ENCODE results near the gene KMT5B. TPM values are rescaled to one million over a fixed set of nuclear protein-coding genes. Genes with fewer than 3 reads are reported as not detected.

KMT5B gene
- total and polyA plus RNA-seq, 2 experiments from 2014 or later: 26.4 to 31.0 TPM

DNA sequence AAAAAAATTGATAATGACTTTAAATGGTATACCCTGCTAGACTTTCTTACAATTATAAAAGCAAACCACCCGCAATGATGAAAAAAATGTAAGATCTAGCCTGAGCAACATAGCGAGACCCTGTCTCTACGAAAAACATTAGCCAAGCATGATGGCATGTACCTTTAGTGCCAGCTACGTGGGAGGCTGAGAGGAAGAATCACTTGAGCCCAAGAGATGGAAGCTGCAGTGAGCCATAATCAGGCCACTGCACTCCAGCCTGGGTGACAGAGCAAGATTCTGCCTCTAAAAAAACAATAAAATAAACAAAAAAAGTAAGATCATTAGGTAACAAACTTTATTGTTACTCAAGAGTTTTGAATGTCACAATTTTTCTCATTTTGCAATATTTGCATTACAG lies 39.2 kb downstream of the KMT5B start (continued):
- TF ChIP-seq, protein P1, sequence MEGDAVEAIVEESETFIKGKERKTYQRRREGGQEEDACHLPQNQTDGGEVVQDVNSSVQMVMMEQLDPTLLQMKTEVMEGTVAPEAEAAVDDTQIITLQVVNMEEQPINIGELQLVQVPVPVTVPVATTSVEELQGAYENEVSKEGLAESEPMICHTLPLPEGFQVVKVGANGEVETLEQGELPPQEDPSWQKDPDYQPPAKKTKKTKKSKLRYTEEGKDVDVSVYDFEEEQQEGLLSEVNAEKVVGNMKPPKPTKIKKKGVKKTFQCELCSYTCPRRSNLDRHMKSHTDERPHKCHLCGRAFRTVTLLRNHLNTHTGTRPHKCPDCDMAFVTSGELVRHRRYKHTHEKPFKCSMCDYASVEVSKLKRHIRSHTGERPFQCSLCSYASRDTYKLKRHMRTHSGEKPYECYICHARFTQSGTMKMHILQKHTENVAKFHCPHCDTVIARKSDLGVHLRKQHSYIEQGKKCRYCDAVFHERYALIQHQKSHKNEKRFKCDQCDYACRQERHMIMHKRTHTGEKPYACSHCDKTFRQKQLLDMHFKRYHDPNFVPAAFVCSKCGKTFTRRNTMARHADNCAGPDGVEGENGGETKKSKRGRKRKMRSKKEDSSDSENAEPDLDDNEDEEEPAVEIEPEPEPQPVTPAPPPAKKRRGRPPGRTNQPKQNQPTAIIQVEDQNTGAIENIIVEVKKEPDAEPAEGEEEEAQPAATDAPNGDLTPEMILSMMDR (conservative IDR thresholded peaks at IDR 0.05; ENCODE audit: low read depth in 2 of 2): no peak
- TF ChIP-seq POLR2AphosphoS5 (IDR thresholded peaks at IDR 0.05; ENCODE audit: low read depth): no peak
- no peak for TF ChIP-seq CREB1 (CRISPR knock-in tag; IDR thresholded peaks at IDR 0.05; ENCODE audit: low read depth)
- TF ChIP-seq ZNF114 (CRISPR knock-in tag; IDR thresholded peaks at IDR 0.05): no peak
- TF ChIP-seq, protein P2, sequence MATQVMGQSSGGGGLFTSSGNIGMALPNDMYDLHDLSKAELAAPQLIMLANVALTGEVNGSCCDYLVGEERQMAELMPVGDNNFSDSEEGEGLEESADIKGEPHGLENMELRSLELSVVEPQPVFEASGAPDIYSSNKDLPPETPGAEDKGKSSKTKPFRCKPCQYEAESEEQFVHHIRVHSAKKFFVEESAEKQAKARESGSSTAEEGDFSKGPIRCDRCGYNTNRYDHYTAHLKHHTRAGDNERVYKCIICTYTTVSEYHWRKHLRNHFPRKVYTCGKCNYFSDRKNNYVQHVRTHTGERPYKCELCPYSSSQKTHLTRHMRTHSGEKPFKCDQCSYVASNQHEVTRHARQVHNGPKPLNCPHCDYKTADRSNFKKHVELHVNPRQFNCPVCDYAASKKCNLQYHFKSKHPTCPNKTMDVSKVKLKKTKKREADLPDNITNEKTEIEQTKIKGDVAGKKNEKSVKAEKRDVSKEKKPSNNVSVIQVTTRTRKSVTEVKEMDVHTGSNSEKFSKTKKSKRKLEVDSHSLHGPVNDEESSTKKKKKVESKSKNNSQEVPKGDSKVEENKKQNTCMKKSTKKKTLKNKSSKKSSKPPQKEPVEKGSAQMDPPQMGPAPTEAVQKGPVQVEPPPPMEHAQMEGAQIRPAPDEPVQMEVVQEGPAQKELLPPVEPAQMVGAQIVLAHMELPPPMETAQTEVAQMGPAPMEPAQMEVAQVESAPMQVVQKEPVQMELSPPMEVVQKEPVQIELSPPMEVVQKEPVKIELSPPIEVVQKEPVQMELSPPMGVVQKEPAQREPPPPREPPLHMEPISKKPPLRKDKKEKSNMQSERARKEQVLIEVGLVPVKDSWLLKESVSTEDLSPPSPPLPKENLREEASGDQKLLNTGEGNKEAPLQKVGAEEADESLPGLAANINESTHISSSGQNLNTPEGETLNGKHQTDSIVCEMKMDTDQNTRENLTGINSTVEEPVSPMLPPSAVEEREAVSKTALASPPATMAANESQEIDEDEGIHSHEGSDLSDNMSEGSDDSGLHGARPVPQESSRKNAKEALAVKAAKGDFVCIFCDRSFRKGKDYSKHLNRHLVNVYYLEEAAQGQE (IDR thresholded peaks at IDR 0.05; ENCODE audit: unreplicated experiment): no peak

DNA sequence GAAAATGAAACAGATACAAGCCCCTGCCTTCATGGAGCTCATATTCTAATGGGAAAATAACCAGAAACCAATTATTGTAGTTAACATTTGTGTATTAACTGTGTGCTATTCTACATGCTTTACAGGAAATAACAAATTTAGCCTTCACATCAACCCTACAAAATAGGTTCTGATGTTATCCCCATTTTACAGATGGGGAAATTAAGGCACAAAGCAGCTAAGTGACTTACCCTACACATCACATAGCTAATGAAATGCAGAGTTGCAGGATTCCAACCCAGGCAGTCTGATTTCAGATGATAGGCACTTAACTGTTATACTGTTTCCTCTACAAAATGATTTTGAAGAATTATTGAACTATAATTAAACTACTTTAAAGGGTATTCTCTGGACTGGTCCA lies 43.7 kb downstream of the KMT5B start:
- Histone ChIP-seq H3K4me1 (ENCODE audit: insufficient read depth) (no peaks in the 10 kb centered on the region), H3K27ac (ENCODE audit: low read depth) (no peak overlapping the region), H3K27me3 (ENCODE audit: insufficient read depth) (no peaks in the 10 kb centered on the region), H3K79me2 (replicated peaks; ENCODE audit: insufficient read depth) (no peaks in the 10 kb centered on the region), H4K20me1 (replicated peaks; ENCODE audit: insufficient read depth) (no peaks in the 10 kb centered on the region), H3K4me2 (no peak overlapping the region), H3K36me3 (ENCODE audit: insufficient read depth) (peaks cover 49% of the 10 kb centered on the region), H2AFZ (no peak overlapping the region), H3K9me2 (ENCODE audit: insufficient read depth) (no peaks in the 10 kb centered on the region), H3K4me3 (no peak overlapping the region), H3F3A (replicated peaks; ENCODE audit: low read depth) (0 out of 2 replicates have a peak, but pooled peaks cover 4% of the 10 kb centered on the region)
- Mint-ChIP-seq H3K9me3 (no peaks in the 10 kb centered on the region), H3K4me1 (no peaks in the 10 kb centered on the region), H3K27me3 (ENCODE audit: insufficient read depth, low read depth, poor library complexity) (no peaks in the 10 kb centered on the region), H3K4me3 (no peak overlapping the region), H3K36me3 (ENCODE audit: low read depth) (peaks cover 59% of the 10 kb centered on the region), H3K27ac (no peak overlapping the region)
- ATAC-seq: no peak
- no peak for DNase-seq (ENCODE audit: low spot score)
- TF ChIP-seq, protein P3, sequence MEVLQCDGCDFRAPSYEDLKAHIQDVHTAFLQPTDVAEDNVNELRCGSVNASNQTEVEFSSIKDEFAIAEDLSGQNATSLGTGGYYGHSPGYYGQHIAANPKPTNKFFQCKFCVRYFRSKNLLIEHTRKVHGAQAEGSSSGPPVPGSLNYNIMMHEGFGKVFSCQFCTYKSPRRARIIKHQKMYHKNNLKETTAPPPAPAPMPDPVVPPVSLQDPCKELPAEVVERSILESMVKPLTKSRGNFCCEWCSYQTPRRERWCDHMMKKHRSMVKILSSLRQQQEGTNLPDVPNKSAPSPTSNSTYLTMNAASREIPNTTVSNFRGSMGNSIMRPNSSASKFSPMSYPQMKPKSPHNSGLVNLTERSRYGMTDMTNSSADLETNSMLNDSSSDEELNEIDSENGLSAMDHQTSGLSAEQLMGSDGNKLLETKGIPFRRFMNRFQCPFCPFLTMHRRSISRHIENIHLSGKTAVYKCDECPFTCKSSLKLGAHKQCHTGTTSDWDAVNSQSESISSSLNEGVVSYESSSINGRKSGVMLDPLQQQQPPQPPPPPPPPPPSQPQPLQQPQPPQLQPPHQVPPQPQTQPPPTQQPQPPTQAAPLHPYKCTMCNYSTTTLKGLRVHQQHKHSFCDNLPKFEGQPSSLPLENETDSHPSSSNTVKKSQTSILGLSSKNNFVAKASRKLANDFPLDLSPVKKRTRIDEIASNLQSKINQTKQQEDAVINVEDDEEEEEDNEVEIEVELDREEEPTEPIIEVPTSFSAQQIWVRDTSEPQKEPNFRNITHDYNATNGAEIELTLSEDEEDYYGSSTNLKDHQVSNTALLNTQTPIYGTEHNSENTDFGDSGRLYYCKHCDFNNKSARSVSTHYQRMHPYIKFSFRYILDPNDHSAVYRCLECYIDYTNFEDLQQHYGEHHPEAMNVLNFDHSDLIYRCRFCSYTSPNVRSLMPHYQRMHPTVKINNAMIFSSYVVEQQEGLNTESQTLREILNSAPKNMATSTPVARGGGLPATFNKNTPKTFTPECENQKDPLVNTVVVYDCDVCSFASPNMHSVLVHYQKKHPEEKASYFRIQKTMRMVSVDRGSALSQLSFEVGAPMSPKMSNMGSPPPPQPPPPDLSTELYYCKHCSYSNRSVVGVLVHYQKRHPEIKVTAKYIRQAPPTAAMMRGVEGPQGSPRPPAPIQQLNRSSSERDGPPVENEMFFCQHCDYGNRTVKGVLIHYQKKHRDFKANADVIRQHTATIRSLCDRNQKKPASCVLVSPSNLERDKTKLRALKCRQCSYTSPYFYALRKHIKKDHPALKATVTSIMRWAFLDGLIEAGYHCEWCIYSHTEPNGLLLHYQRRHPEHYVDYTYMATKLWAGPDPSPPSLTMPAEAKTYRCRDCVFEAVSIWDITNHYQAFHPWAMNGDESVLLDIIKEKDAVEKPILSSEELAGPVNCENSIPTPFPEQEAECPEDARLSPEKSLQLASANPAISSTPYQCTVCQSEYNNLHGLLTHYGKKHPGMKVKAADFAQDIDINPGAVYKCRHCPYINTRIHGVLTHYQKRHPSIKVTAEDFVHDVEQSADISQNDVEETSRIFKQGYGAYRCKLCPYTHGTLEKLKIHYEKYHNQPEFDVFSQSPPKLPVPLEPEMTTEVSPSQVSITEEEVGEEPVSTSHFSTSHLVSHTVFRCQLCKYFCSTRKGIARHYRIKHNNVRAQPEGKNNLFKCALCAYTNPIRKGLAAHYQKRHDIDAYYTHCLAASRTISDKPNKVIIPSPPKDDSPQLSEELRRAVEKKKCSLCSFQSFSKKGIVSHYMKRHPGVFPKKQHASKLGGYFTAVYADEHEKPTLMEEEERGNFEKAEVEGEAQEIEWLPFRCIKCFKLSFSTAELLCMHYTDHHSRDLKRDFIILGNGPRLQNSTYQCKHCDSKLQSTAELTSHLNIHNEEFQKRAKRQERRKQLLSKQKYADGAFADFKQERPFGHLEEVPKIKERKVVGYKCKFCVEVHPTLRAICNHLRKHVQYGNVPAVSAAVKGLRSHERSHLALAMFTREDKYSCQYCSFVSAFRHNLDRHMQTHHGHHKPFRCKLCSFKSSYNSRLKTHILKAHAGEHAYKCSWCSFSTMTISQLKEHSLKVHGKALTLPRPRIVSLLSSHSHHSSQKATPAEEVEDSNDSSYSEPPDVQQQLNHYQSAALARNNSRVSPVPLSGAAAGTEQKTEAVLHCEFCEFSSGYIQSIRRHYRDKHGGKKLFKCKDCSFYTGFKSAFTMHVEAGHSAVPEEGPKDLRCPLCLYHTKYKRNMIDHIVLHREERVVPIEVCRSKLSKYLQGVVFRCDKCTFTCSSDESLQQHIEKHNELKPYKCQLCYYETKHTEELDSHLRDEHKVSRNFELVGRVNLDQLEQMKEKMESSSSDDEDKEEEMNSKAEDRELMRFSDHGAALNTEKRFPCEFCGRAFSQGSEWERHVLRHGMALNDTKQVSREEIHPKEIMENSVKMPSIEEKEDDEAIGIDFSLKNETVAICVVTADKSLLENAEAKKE (CRISPR knock-in tag; IDR thresholded peaks at IDR 0.05): no peak
- TF ChIP-seq EZH2phosphoT487 (IDR thresholded peaks at IDR 0.05; ENCODE audit: unreplicated experiment) (no peak), EZH2 (IDR thresholded peaks at IDR 0.05; ENCODE audit: low read depth, unreplicated experiment) (no peak), NANOG (IDR thresholded peaks at IDR 0.05; ENCODE audit: borderline replicate concordance) (no peak), ZNF114 (CRISPR knock-in tag; IDR thresholded peaks at IDR 0.05) (no peak), CREB1 (CRISPR knock-in tag; IDR thresholded peaks at IDR 0.05; ENCODE audit: low read depth) (no peak), ZNF331 (CRISPR knock-in tag; IDR thresholded peaks at IDR 0.05; ENCODE audit: low read depth) (no peak)
- TF ChIP-seq, protein P2 (IDR thresholded peaks at IDR 0.05; ENCODE audit: unreplicated experiment): no peak
